Measurements from ENCODE around the gene NRXN3. TPM values are rescaled to one million over a fixed set of nuclear protein-coding genes. Genes with fewer than 3 reads are reported as not detected.

The NRXN3 gene
- total and polyA plus RNA-seq, 4 donors: 21.9 to 73.4 (median 65.7) TPM

- no peak overlapping the region for H3K27ac ChIP-seq (ENCODE audit: low read depth, low read length)
- no peaks in the 10 kb centered on the region for H3K36me3 ChIP-seq (ENCODE audit: control insufficient read depth, insufficient read depth, low read length)
- H3K27me3 ChIP-seq (ENCODE audit: control insufficient read depth, insufficient read depth, low read length): no peaks in the 10 kb centered on the region
- no peak overlapping the region for H3K4me3 ChIP-seq (ENCODE audit: low read depth, low read length)
- WGBS (ENCODE audit: insufficient coverage): 50% methylated on average over 3 of the region's 3 CpGs
- no peak for DNase-seq (ENCODE audit: low read depth in 4 of 6, low spot score in 6 of 6)
- no peaks in the 10 kb centered on the region for H3K9me3 ChIP-seq (ENCODE audit: control insufficient read depth, insufficient read depth, low read length)
- H3K4me1 ChIP-seq (ENCODE audit: control insufficient read depth, insufficient read depth, low read length): no peaks in the 10 kb centered on the region
Measured at GRCh38 chr14:78638926-78639325, 468.8 kb downstream of the NRXN3 start.

- H3K9me3 ChIP-seq (ENCODE audit: control insufficient read depth, insufficient read depth, low read length): no peaks in the 10 kb centered on the region
- no peaks in the 10 kb centered on the region for H3K27me3 ChIP-seq (ENCODE audit: control insufficient read depth, insufficient read depth, low read length)
- no peak for DNase-seq (ENCODE audit: low read depth in 4 of 6, low spot score in 6 of 6)
- H3K27ac ChIP-seq (ENCODE audit: low read depth, low read length): no peak overlapping the region
- H3K4me1 ChIP-seq (ENCODE audit: control insufficient read depth, insufficient read depth, low read length): no peaks in the 10 kb centered on the region
- 59% methylated on average over 19 of the region's 22 CpGs for WGBS (ENCODE audit: insufficient coverage)
- H3K4me3 ChIP-seq (ENCODE audit: low read depth, low read length): no peak overlapping the region
- H3K36me3 ChIP-seq (ENCODE audit: control insufficient read depth, insufficient read depth, low read length): no peaks in the 10 kb centered on the region
Measured at GRCh38 chr14:78644824-78645559, 474.8 kb downstream of the NRXN3 start.

- no peaks in the 10 kb centered on the region for H3K36me3 ChIP-seq (ENCODE audit: control insufficient read depth, insufficient read depth, low read length)
- H3K4me1 ChIP-seq (ENCODE audit: control insufficient read depth, insufficient read depth, low read length): no peaks in the 10 kb centered on the region
- 29% methylated on average over 1 of the region's 1 CpG for WGBS (ENCODE audit: insufficient coverage)
- no peak overlapping the region for H3K4me3 ChIP-seq (ENCODE audit: low read depth, low read length)
- H3K27ac ChIP-seq (ENCODE audit: low read depth, low read length): peak overlapping the region; percentile 16
- no peaks in the 10 kb centered on the region for H3K27me3 ChIP-seq (ENCODE audit: control insufficient read depth, insufficient read depth, low read length)
- no peaks in the 10 kb centered on the region for H3K9me3 ChIP-seq (ENCODE audit: control insufficient read depth, insufficient read depth, low read length)
- no peak for DNase-seq (ENCODE audit: low read depth in 4 of 6, low spot score in 6 of 6)
Measured at GRCh38 chr14:78652727-78653126, 482.6 kb downstream of the NRXN3 start.

GRCh38 chr14:78653173-78653572, 483.0 kb downstream of the NRXN3 start:
- Histone ChIP-seq H3K27me3 (ENCODE audit: control insufficient read depth, insufficient read depth, low read length) (no peaks in the 10 kb centered on the region), H3K9me3 (ENCODE audit: control insufficient read depth, insufficient read depth, low read length) (no peaks in the 10 kb centered on the region), H3K27ac (ENCODE audit: low read depth, low read length) (peak overlapping the region; percentile 16), H3K4me3 (ENCODE audit: low read depth, low read length) (no peak overlapping the region), H3K4me1 (ENCODE audit: control insufficient read depth, insufficient read depth, low read length) (no peaks in the 10 kb centered on the region), H3K36me3 (ENCODE audit: control insufficient read depth, insufficient read depth, low read length) (no peaks in the 10 kb centered on the region)
- WGBS (ENCODE audit: insufficient coverage): no CpG with 5 or more reads among the region's 1 CpG
- DNase-seq (ENCODE audit: low read depth in 4 of 6, low spot score in 6 of 6): peak in 3 of 6 donors; percentile 36 to 70 (median 63)

GRCh38 chr14:78657451-78657850, 487.3 kb downstream of the NRXN3 start:
- no peak overlapping the region for H3K4me3 ChIP-seq (ENCODE audit: low read depth, low read length)
- H3K9me3 ChIP-seq (ENCODE audit: control insufficient read depth, insufficient read depth, low read length): no peaks in the 10 kb centered on the region
- no peaks in the 10 kb centered on the region for H3K36me3 ChIP-seq (ENCODE audit: control insufficient read depth, insufficient read depth, low read length)
- no peak overlapping the region for H3K27ac ChIP-seq (ENCODE audit: low read depth, low read length)
- no peaks in the 10 kb centered on the region for H3K4me1 ChIP-seq (ENCODE audit: control insufficient read depth, insufficient read depth, low read length)
- no peaks in the 10 kb centered on the region for H3K27me3 ChIP-seq (ENCODE audit: control insufficient read depth, insufficient read depth, low read length)
- DNase-seq (ENCODE audit: low read depth in 4 of 6, low spot score in 6 of 6): peak in 1 of 6 donors; percentile 90
- no CpG with 5 or more reads among the region's 4 CpGs for WGBS (ENCODE audit: insufficient coverage)

- no peak for DNase-seq (ENCODE audit: low read depth in 4 of 6, low spot score in 6 of 6)
- WGBS (ENCODE audit: insufficient coverage): no CpG with 5 or more reads among the region's 1 CpG
- H3K9me3 ChIP-seq (ENCODE audit: control insufficient read depth, insufficient read depth, low read length): no peaks in the 10 kb centered on the region
- H3K27ac ChIP-seq (ENCODE audit: low read depth, low read length): no peak overlapping the region
- no peaks in the 10 kb centered on the region for H3K36me3 ChIP-seq (ENCODE audit: control insufficient read depth, insufficient read depth, low read length)
- H3K4me3 ChIP-seq (ENCODE audit: low read depth, low read length): no peak overlapping the region
- H3K4me1 ChIP-seq (ENCODE audit: control insufficient read depth, insufficient read depth, low read length): no peaks in the 10 kb centered on the region
- H3K27me3 ChIP-seq (ENCODE audit: control insufficient read depth, insufficient read depth, low read length): no peaks in the 10 kb centered on the region
Measured at GRCh38 chr14:78664841-78665240, 494.7 kb downstream of the NRXN3 start.

GRCh38 chr14:78666336-78667056, 496.3 kb downstream of the NRXN3 start:
- WGBS (ENCODE audit: insufficient coverage): 100% methylated on average over 3 of the region's 5 CpGs
- H3K9me3 ChIP-seq (ENCODE audit: control insufficient read depth, insufficient read depth, low read length): no peaks in the 10 kb centered on the region
- H3K4me1 ChIP-seq (ENCODE audit: control insufficient read depth, insufficient read depth, low read length): no peaks in the 10 kb centered on the region
- H3K27me3 ChIP-seq (ENCODE audit: control insufficient read depth, insufficient read depth, low read length): no peaks in the 10 kb centered on the region
- DNase-seq (ENCODE audit: low read depth in 4 of 6, low spot score in 6 of 6): no peak
- no peak overlapping the region for H3K27ac ChIP-seq (ENCODE audit: low read depth, low read length)
- H3K4me3 ChIP-seq (ENCODE audit: low read depth, low read length): no peak overlapping the region
- no peaks in the 10 kb centered on the region for H3K36me3 ChIP-seq (ENCODE audit: control insufficient read depth, insufficient read depth, low read length)

GRCh38 chr14:78667141-78667540, 497.0 kb downstream of the NRXN3 start:
- no CpG with 5 or more reads among the region's 1 CpG for WGBS (ENCODE audit: insufficient coverage)
- no peak overlapping the region for H3K27ac ChIP-seq (ENCODE audit: low read depth, low read length)
- no peaks in the 10 kb centered on the region for H3K36me3 ChIP-seq (ENCODE audit: control insufficient read depth, insufficient read depth, low read length)
- no peaks in the 10 kb centered on the region for H3K4me1 ChIP-seq (ENCODE audit: control insufficient read depth, insufficient read depth, low read length)
- H3K27me3 ChIP-seq (ENCODE audit: control insufficient read depth, insufficient read depth, low read length): no peaks in the 10 kb centered on the region
- H3K4me3 ChIP-seq (ENCODE audit: low read depth, low read length): no peak overlapping the region
- no peak for DNase-seq (ENCODE audit: low read depth in 4 of 6, low spot score in 6 of 6)
- H3K9me3 ChIP-seq (ENCODE audit: control insufficient read depth, insufficient read depth, low read length): no peaks in the 10 kb centered on the region

- H3K36me3 ChIP-seq (ENCODE audit: control insufficient read depth, insufficient read depth, low read length): no peaks in the 10 kb centered on the region
- H3K4me3 ChIP-seq (ENCODE audit: low read depth, low read length): no peak overlapping the region
- no peaks in the 10 kb centered on the region for H3K4me1 ChIP-seq (ENCODE audit: control insufficient read depth, insufficient read depth, low read length)
- DNase-seq (ENCODE audit: low read depth in 4 of 6, low spot score in 6 of 6): no peak
- H3K27ac ChIP-seq (ENCODE audit: low read depth, low read length): no peak overlapping the region
- 73% methylated on average over 1 of the region's 3 CpGs for WGBS (ENCODE audit: insufficient coverage)
- peaks cover 1% of the 10 kb centered on the region for H3K9me3 ChIP-seq (ENCODE audit: control insufficient read depth, insufficient read depth, low read length)
- no peaks in the 10 kb centered on the region for H3K27me3 ChIP-seq (ENCODE audit: control insufficient read depth, insufficient read depth, low read length)
Measured at GRCh38 chr14:78673845-78674244, 503.7 kb downstream of the NRXN3 start.

GRCh38 chr14:78674820-78675219, 504.6 kb downstream of the NRXN3 start:
- no peaks in the 10 kb centered on the region for H3K27me3 ChIP-seq (ENCODE audit: control insufficient read depth, insufficient read depth, low read length)
- H3K4me1 ChIP-seq (ENCODE audit: control insufficient read depth, insufficient read depth, low read length): no peaks in the 10 kb centered on the region
- H3K27ac ChIP-seq (ENCODE audit: low read depth, low read length): no peak overlapping the region
- DNase-seq (ENCODE audit: low read depth in 4 of 6, low spot score in 6 of 6): no peak
- peaks cover 1% of the 10 kb centered on the region for H3K9me3 ChIP-seq (ENCODE audit: control insufficient read depth, insufficient read depth, low read length)
- H3K36me3 ChIP-seq (ENCODE audit: control insufficient read depth, insufficient read depth, low read length): no peaks in the 10 kb centered on the region
- no peak overlapping the region for H3K4me3 ChIP-seq (ENCODE audit: low read depth, low read length)
